ENCODE results near the gene PLS3. TPM values are rescaled to one million over a fixed set of nuclear protein-coding genes. Genes with fewer than 3 reads are reported as not detected.

The PLS3 gene
- total and polyA plus RNA-seq, 2 of the 13 experiments (the other 11 are each of a cell fraction or from before 2014, with no cell fraction given), result 55.7 to 99.9 TPM

- no peak; the same call in 1 of the 2 replicates for TF ChIP-seq POGZ (CRISPR knock-in tag; IDR thresholded peaks at IDR 0.05)
- no peak for TF ChIP-seq TEAD2 (CRISPR knock-in tag; IDR thresholded peaks at IDR 0.05)
- no peak for TF ChIP-seq MYPOP (CRISPR knock-in tag; IDR thresholded peaks at IDR 0.05)
- TF ChIP-seq EP300 (IDR thresholded peaks at IDR 0.05; ENCODE audit: low read depth in 2 of 2, low read length in 2 of 2), result no peak
- TF ChIP-seq EP300 (CRISPR knock-in tag; IDR thresholded peaks at IDR 0.05; ENCODE audit: borderline replicate concordance), result no peak
- TF ChIP-seq PRDM15 (CRISPR knock-in tag; IDR thresholded peaks at IDR 0.05), result 0 out of 2 replicates have a peak, but pooled peaks have one; percentile 7
- TF ChIP-seq ZNF737 (CRISPR knock-in tag; IDR thresholded peaks at IDR 0.05; ENCODE audit: borderline replicate concordance), result no peak
- TF ChIP-seq NBN (conservative IDR thresholded peaks at IDR 0.05), result no peak
- TF ChIP-seq ZNF570 (CRISPR knock-in tag; IDR thresholded peaks at IDR 0.05; ENCODE audit: borderline replicate concordance), result no peak
- TF ChIP-seq ZMAT3 (CRISPR knock-in tag; conservative IDR thresholded peaks at IDR 0.05), result peak; percentile 49; the same call in 1 of the 2 replicates
- peak; percentile 86 for TF ChIP-seq NFYC (CRISPR knock-in tag; IDR thresholded peaks at IDR 0.05)
- TF ChIP-seq PREB (CRISPR knock-in tag; IDR thresholded peaks at IDR 0.05), result no peak
- no peak for TF ChIP-seq HNF1A (IDR thresholded peaks at IDR 0.05; ENCODE audit: low read depth)
- TF ChIP-seq HNF1A (CRISPR knock-in tag; IDR thresholded peaks at IDR 0.05; ENCODE audit: borderline replicate concordance), result 0 out of 2 replicates have a peak, but pooled peaks have one; percentile 2
- peak; percentile 62 for TF ChIP-seq YY1 (IDR thresholded peaks at IDR 0.05; ENCODE audit: insufficient read depth, insufficient replicate concordance, low read depth, low read length)
- peak; percentile 35; the same call in 1 of the 2 replicates for TF ChIP-seq ZMYM4 (CRISPR knock-in tag; IDR thresholded peaks at IDR 0.05)
- no peak for TF ChIP-seq FOXA3 (CRISPR knock-in tag; IDR thresholded peaks at IDR 0.05)
- no peak for TF ChIP-seq ZSCAN20 (CRISPR knock-in tag; IDR thresholded peaks at IDR 0.05; ENCODE audit: borderline replicate concordance)
- peak; percentile 17 for TF ChIP-seq RBM39 (IDR thresholded peaks at IDR 0.05; ENCODE audit: low read depth, low read length, poor library complexity, severe bottlenecking)
- TF ChIP-seq HNRNPLL (IDR thresholded peaks at IDR 0.05; ENCODE audit: low read depth, low read length, poor library complexity, severe bottlenecking), result peak; percentile 63
Measured at GRCh38 chrX:115560978-115561604, at the start of gene PLS3 (continued).
